Fibroblast of lung (primary cell): ENCODE results near the gene ZNF77. TPM values are rescaled to one million over a fixed set of nuclear protein-coding genes. Genes with fewer than 3 reads are reported as not detected.

Source experiments
- DNase-seq, 2 donors: peaks; one replicate each; pipeline versions ENCODE4 v3.0.0 to v3.0.0-alpha.2; 2010; ENCODE audit warnings: low read depth in 2 of 2
- H2AFZ ChIP-seq: 2 replicates; pipeline ENCODE4 v1.5.1; 2012; ENCODE audit warnings: low read length, control low read depth, inconsistent platforms
- H3K27ac ChIP-seq: 2 replicates; pipeline ENCODE4 v1.5.1; 2011; ENCODE audit warnings: low read length, control low read depth; ENCODE audit not compliant: insufficient read depth
- H3K27me3 ChIP-seq: 2 replicates; pipeline ENCODE4 v1.5.1; 2011; ENCODE audit warnings: mild to moderate bottlenecking, low read length; ENCODE audit not compliant: control insufficient read depth, insufficient read depth
- H3K36me3 ChIP-seq: 2 replicates; pipeline ENCODE4 v1.5.1; 2011; ENCODE audit warnings: low read length; ENCODE audit not compliant: control insufficient read depth, insufficient read depth
- H3K4me1 ChIP-seq: 2 replicates; pipeline ENCODE4 v1.5.1; 2011; ENCODE audit warnings: low read length; ENCODE audit not compliant: control insufficient read depth, insufficient read depth; ENCODE audit errors: extremely low read depth
- H3K4me2 ChIP-seq: 2 replicates; pipeline ENCODE4 v1.5.1; 2011; ENCODE audit warnings: low read length, control low read depth; ENCODE audit not compliant: insufficient read depth; ENCODE audit errors: extremely low read depth
- H3K4me3 ChIP-seq, 4 experiments: fragments of 200-600 bp in 1 of 4; sonication (generic) in 1 of 4; replicated peaks in 1 of 4; 2 replicates each; pipeline ENCODE4 v1.5.1; 2011 to 2016; ENCODE audit warnings: low read length in 4 of 4, low read depth in 3 of 4, mild to moderate bottlenecking in 3 of 4, control low read depth in 2 of 4, inconsistent platforms in 1 of 4, mixed read lengths in 1 of 4; ENCODE audit not compliant: insufficient read depth in 1 of 4; ENCODE audit errors: control extremely low read depth in 1 of 4
- H3K79me2 ChIP-seq: 2 replicates; pipeline ENCODE4 v1.5.1; 2012; ENCODE audit warnings: mild to moderate bottlenecking, low read length, inconsistent platforms; ENCODE audit not compliant: control insufficient read depth, insufficient read depth
- H3K9ac ChIP-seq: 2 replicates; pipeline ENCODE4 v1.5.1; 2011; ENCODE audit warnings: mild to moderate bottlenecking, low read length, control low read depth; ENCODE audit not compliant: insufficient read depth
- H3K9me3 ChIP-seq: 2 replicates; pipeline ENCODE4 v1.5.1; 2012; ENCODE audit warnings: low read depth, low read length; ENCODE audit not compliant: control insufficient read depth, insufficient read depth
- H4K20me1 ChIP-seq: 2 replicates; pipeline ENCODE4 v1.5.1; 2011; ENCODE audit warnings: low read length; ENCODE audit not compliant: control insufficient read depth, insufficient read depth; ENCODE audit errors: extremely low read depth
- EZH2 ChIP-seq: IDR thresholded peaks from 2 replicates; pipeline ENCODE4 v1.5.1; 2012; ENCODE audit warnings: low read length, control low read depth, mild to moderate bottlenecking; ENCODE audit errors: missing control alignments
- polyA plus RNA-seq, 2 donors: library from polyadenylated mRNA; depleted of rRNA in 1 of 2; stranded (reverse) in 1 of 2; unstranded in 1 of 2; fragments of >200 nt; gene quantifications; 2 replicates each; pipeline ENCODE4 v1.2.1, GENCODE V29; 2011 to 2012; ENCODE audit warnings: missing spikeins in 1 of 2
- total RNA-seq: library from RNA; depleted of rRNA; stranded (reverse); fragments of >200 nt; gene quantifications from 2 replicates; pipeline ENCODE4 v1.2.1, GENCODE V29; 2014
- TF ChIP-seq, protein P1 (sequence below), 2 donors: IDR thresholded peaks in 1 of 2; conservative IDR thresholded peaks in 1 of 2; 1 replicate in 1 of 2; 2 replicates in 1 of 2; pipeline ENCODE4 v1.5.1; 2011 to 2012; ENCODE audit warnings: low read length in 2 of 2, control low read depth in 1 of 2, inconsistent platforms in 1 of 2, low read depth in 1 of 2, mild to moderate bottlenecking in 1 of 2

The ZNF77 gene
- total and polyA plus RNA-seq, 2 donors (not counting 1 experiment from before 2014, with no cell fraction given) = 4.0 to 5.0 TPM

DNA sequence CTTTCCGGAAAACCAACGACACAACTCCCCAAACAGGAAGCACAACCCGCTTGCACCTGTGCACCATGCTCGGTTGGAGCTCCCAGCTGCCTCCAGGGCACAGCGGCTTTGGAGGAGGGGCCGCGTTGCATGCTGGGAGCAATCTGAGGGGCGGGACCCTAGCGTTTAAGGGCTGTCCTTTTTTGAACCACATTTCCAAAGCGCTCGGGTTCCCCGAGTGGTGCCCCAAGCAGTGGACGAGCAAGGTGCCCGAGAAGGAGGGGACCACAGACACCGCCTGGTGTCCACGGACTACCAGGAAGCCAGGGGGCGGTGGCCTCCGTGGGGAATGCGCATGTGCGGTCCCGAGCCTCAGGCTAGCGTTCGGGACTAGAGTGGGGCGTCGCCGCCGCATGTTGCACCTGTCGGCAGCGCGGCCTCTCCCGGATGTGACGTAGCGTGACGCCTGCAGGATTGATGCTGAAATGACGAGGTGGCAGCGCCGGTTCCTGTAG is 56.0 kb downstream of the ZNF77 start:
- Histone ChIP-seq H3K9me3 (no peaks in the 10 kb centered on the region), H3K27me3 (no peaks in the 10 kb centered on the region), H3K27ac (no peak overlapping the region), H3K4me1 (no peaks in the 10 kb centered on the region), H3K36me3 (no peaks in the 10 kb centered on the region), H3K9ac (no peak overlapping the region), H2AFZ (no peak overlapping the region), H3K4me2 (no peak overlapping the region), H4K20me1 (no peaks in the 10 kb centered on the region), H3K4me3 (no peak overlapping the region), H3K79me2 (no peaks in the 10 kb centered on the region)
- peak in 1 of 2 donors; percentile 8 for DNase-seq
- no peak for TF ChIP-seq EZH2
- TF ChIP-seq, protein P1, sequence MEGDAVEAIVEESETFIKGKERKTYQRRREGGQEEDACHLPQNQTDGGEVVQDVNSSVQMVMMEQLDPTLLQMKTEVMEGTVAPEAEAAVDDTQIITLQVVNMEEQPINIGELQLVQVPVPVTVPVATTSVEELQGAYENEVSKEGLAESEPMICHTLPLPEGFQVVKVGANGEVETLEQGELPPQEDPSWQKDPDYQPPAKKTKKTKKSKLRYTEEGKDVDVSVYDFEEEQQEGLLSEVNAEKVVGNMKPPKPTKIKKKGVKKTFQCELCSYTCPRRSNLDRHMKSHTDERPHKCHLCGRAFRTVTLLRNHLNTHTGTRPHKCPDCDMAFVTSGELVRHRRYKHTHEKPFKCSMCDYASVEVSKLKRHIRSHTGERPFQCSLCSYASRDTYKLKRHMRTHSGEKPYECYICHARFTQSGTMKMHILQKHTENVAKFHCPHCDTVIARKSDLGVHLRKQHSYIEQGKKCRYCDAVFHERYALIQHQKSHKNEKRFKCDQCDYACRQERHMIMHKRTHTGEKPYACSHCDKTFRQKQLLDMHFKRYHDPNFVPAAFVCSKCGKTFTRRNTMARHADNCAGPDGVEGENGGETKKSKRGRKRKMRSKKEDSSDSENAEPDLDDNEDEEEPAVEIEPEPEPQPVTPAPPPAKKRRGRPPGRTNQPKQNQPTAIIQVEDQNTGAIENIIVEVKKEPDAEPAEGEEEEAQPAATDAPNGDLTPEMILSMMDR (conservative IDR thresholded peaks at IDR 0.05 in 1 of 2, IDR thresholded peaks at IDR 0.05 in 1 of 2; ENCODE audit: low read depth in 1 of 2, low read length in 2 of 2) = no peak

DNA sequence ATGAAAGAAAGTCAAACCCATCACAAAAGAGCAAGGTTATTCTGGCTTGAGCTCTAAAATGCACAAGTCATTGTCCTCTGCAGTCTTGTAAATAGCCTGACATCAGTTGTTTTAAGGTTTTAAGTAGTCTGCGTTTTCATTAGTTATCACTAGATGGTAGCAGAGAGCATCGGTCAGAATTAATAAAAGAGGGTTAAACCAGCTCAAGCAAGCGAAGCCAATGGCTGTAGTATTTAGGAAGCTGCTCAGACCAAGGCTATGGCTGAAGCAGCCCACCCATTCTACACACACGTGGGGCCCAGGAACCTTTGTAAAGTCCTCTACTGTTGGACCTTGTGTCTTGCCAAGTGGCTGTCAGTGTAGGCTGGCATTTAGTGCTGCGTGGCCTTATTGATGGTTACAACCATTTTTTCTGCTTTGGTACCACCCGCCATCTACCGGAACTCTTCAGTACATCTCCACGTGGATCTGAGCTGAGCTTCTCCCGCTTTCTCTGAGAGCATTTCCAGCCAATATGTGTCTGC is 57.3 kb downstream of the ZNF77 start:
- Histone ChIP-seq H3K27me3 (no peaks in the 10 kb centered on the region), H3K4me1 (no peaks in the 10 kb centered on the region), H3K9me3 (no peaks in the 10 kb centered on the region), H3K27ac (no peak overlapping the region), H3K36me3 (no peaks in the 10 kb centered on the region), H2AFZ (peak overlapping the region; percentile 79), H4K20me1 (no peaks in the 10 kb centered on the region), H3K9ac (no peak overlapping the region), H3K4me3 (no peak overlapping the region), H3K4me2 (no peak overlapping the region), H3K79me2 (no peaks in the 10 kb centered on the region)
- TF ChIP-seq, protein P1 (conservative IDR thresholded peaks at IDR 0.05 in 1 of 2, IDR thresholded peaks at IDR 0.05 in 1 of 2; ENCODE audit: low read depth in 1 of 2, low read length in 2 of 2) = peak; percentile 42 to 65
- TF ChIP-seq EZH2 = no peak
- DNase-seq = peak; percentile 47 to 73

DNA sequence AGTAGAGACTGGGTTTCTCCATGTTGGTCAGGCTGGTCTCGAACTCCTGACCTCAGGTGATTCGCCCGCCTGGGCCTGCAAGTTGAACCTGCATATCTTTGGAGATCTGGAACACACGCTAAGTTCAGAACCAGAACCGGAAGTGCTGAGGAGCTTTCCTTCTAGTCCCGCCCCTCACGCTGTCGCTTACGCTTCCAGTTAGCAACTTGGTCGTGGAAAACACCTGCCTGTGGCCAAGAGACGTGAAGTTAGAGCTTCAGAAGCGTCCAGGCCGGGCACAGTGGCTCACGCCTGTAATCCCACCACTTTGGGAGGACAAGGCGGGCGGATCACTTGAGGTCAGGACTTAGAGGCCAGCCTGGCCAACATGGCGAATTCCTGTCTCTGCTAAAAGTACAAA is 59.0 kb downstream of the ZNF77 start:
- TF ChIP-seq, protein P1 (conservative IDR thresholded peaks at IDR 0.05 in 1 of 2, IDR thresholded peaks at IDR 0.05 in 1 of 2; ENCODE audit: low read depth in 1 of 2, low read length in 2 of 2) = no peak
- no peak for TF ChIP-seq EZH2
- H3K4me2 ChIP-seq = no peak overlapping the region
- H3K9ac ChIP-seq = no peak overlapping the region
- H3K27me3 ChIP-seq = no peaks in the 10 kb centered on the region
- H3K9me3 ChIP-seq = no peaks in the 10 kb centered on the region
- H3K4me3 ChIP-seq = no peak overlapping the region
- no peaks in the 10 kb centered on the region for H3K4me1 ChIP-seq
- no peak overlapping the region for H3K27ac ChIP-seq
- no peaks in the 10 kb centered on the region for H3K36me3 ChIP-seq
- no peaks in the 10 kb centered on the region for H4K20me1 ChIP-seq
- DNase-seq = no peak
- H2AFZ ChIP-seq = no peak overlapping the region
- no peaks in the 10 kb centered on the region for H3K79me2 ChIP-seq
